K562 (cell line): Measurements from ENCODE around the gene TRPV5. TPM values are rescaled to one million over a fixed set of nuclear protein-coding genes. Genes with fewer than 3 reads are reported as not detected.

Experiments used
- ATAC-seq: fragments of 200-7000 bp; cut with Tn5 transposase; 3 replicates; pipeline ENCODE4 v1.9.1; 2020; ENCODE audit warnings: moderate library complexity
- BruUV-seq: library from RNA; stranded (reverse); fragments of 400-500 nt; replicated peaks from 2 replicates; lab custom pipeline; 2021; lab: Mats Ljungman, UMichigan
- CTCF ChIA-PET: fragments of 300-600 bp; formaldehyde crosslinking; extraction: SDS; loops from one replicate; lab custom pipeline; 2021; ENCODE audit warnings: low intra/inter-chr PET ratio; lab: Yijun Ruan, JAX
- POLR2A ChIA-PET: fragments of 300-600, 350-650 bp; sonication (Branson Sonifier 250); formaldehyde crosslinking; extraction: SDS; loops from one replicate; lab custom pipeline; 2021; ENCODE audit warnings: antibody characterized with exemption, inconsistent platforms; lab: Yijun Ruan, JAX
- DNase-seq, 4 experiments: peaks; one replicate each; pipeline versions ENCODE4 v3.0.0 to v3.0.0-alpha.2; 2011 to 2018; ENCODE audit warnings: low spot score in 3 of 4, mixed read lengths in 3 of 4; ENCODE audit errors: extremely low read depth in 1 of 4
- FAIRE-seq: peaks from 2 replicates; lab custom pipeline; 2011; peaks lifted over from hg19 to GRCh38; lab: Jason Lieb, UNC
- H2AFZ ChIP-seq: 2 replicates; pipeline ENCODE4 v1.6.0; 2011; ENCODE audit warnings: low read depth, low read length, control low read depth, inconsistent platforms
- H3K27ac ChIP-seq: fragments of 200-600 bp; 3 replicates; pipeline ENCODE4 v1.8.0; 2011; ENCODE audit warnings: low read depth, mild to moderate bottlenecking, control low read depth, inconsistent platforms, low read length, moderate library complexity, mixed read lengths; ENCODE audit errors: extremely low read depth
- H3K27me3 ChIP-seq, 2 experiments: fragments of 300-600 bp in 1 of 2; 2 replicates in 1 of 2; 3 replicates in 1 of 2; pipeline versions ENCODE4 v1.6.0 to v1.8.0; 2011; ENCODE audit warnings: inconsistent platforms in 2 of 2, low read length in 2 of 2, mild to moderate bottlenecking in 1 of 2, mixed read lengths in 1 of 2, moderate library complexity in 1 of 2; ENCODE audit not compliant: control insufficient read depth in 2 of 2, insufficient read depth in 2 of 2
- H3K36me3 ChIP-seq: fragments of 300-600 bp; 3 replicates; pipeline ENCODE4 v1.8.0; 2011; ENCODE audit warnings: mild to moderate bottlenecking, low read length, inconsistent platforms; ENCODE audit not compliant: control insufficient read depth, insufficient read depth
- H3K4me1 ChIP-seq, 2 experiments: fragments of 200-600 bp in 1 of 2; replicated peaks in 1 of 2; 2 replicates in 1 of 2; 3 replicates in 1 of 2; pipeline versions ENCODE4 v1.5.1 to v1.8.0; 2011; ENCODE audit warnings: inconsistent platforms in 2 of 2, low read length in 2 of 2, mild to moderate bottlenecking in 1 of 2, mixed read lengths in 1 of 2, moderate library complexity in 1 of 2; ENCODE audit not compliant: control insufficient read depth in 2 of 2, insufficient read depth in 2 of 2
- H3K4me2 ChIP-seq: 2 replicates; pipeline ENCODE4 v1.6.1; 2011; ENCODE audit warnings: low read length, control low read depth, inconsistent platforms, mixed read lengths; ENCODE audit not compliant: insufficient read depth
- H3K4me3 ChIP-seq: fragments of 200-600 bp; sonication (generic), shearing (Covaris generic); 2 replicates; pipeline ENCODE4 v1.5.1; 2016; ENCODE audit warnings: control low read depth, inconsistent platforms
- H3K79me2 ChIP-seq: fragments of 200-600 bp; 3 replicates; pipeline ENCODE4 v1.8.0; 2011; ENCODE audit warnings: low read length, inconsistent platforms; ENCODE audit not compliant: control insufficient read depth, insufficient read depth
- H3K9ac ChIP-seq, 2 experiments: 2 replicates each; pipeline versions ENCODE4 v1.6.0 to v1.6.1; 2011; ENCODE audit warnings: low read depth in 2 of 2, low read length in 2 of 2, control low read depth in 1 of 2, inconsistent platforms in 1 of 2, mild to moderate bottlenecking in 1 of 2, mixed read lengths in 1 of 2; ENCODE audit not compliant: insufficient read depth in 1 of 2
- H3K9me1 ChIP-seq: one replicate; pipeline ENCODE4 v1.6.0; 2011; ENCODE audit warnings: inconsistent platforms, mild to moderate bottlenecking, low read length, moderate library complexity; ENCODE audit not compliant: control insufficient read depth, insufficient read depth
- H3K9me3 ChIP-seq: replicated peaks from 2 replicates; pipeline ENCODE4 v1.5.1; 2011; ENCODE audit warnings: low read depth, low read length, inconsistent platforms; ENCODE audit not compliant: control insufficient read depth, insufficient read depth
- H4K20me1 ChIP-seq: replicated peaks from 2 replicates; pipeline ENCODE4 v1.6.1; 2011; ENCODE audit warnings: low read length, inconsistent platforms, mixed read lengths; ENCODE audit not compliant: control insufficient read depth, insufficient read depth
- AFF1 ChIP-seq, 2 experiments: fragments of 450-650 bp; IDR thresholded peaks; 2 replicates each; pipeline ENCODE4 v1.6.1; 2018; ENCODE audit warnings: mild to moderate bottlenecking in 2 of 2, low read depth in 1 of 2; ENCODE audit not compliant: partially characterized antibody in 2 of 2
- CTBP1 ChIP-seq: fragments of 450-650 bp; IDR thresholded peaks from 2 replicates; pipeline ENCODE4 v1.6.1; 2016; ENCODE audit warnings: borderline replicate concordance
- CXXC5 ChIP-seq: fragments of 250-450 bp; sonication (Bioruptor Pico); IDR thresholded peaks from 2 replicates; pipeline ENCODE4 v1.8.0; 2022; ENCODE audit warnings: inconsistent platforms, mild to moderate bottlenecking, moderate library complexity
- FOXK1 ChIP-seq: sonication (generic); formaldehyde crosslinking; IDR thresholded peaks from 2 replicates; pipeline ENCODE4 v1.8.0; 2022; ENCODE audit warnings: missing genetic modification reagents, mild to moderate bottlenecking, borderline replicate concordance
- RHOXF2B ChIP-seq: fragments of 250-450 bp; sonication (Bioruptor Pico); conservative IDR thresholded peaks from 2 replicates; pipeline ENCODE4 v1.5.1; 2021
- XRCC3 ChIP-seq: fragments of 450-650 bp; IDR thresholded peaks from 2 replicates; pipeline ENCODE4 v1.6.1; 2017; ENCODE audit warnings: mild to moderate bottlenecking, moderate library complexity
- in situ Hi-C: fragments of 300-500 bp; cut with MboI; formaldehyde crosslinking; loops from 4 replicates; pipeline ENCODE4 v1.15.0; 2018; ENCODE audit warnings: inconsistent platforms, mixed read lengths
- intact Hi-C: fragments of 100-400 bp; cut with micrococcal nuclease; formaldehyde crosslinking; loops from 2 replicates; pipeline ENCODE4 v1.14.2; 2022
- polyA plus RNA-seq, 8 experiments: library from polyadenylated mRNA; depleted of rRNA in 4 of 8; stranded (reverse) in 5 of 8; unstranded in 3 of 8; fragments of >200 nt; fragmentation: Nextera tagmentation in 2 of 8; fragmentation: Illumina TruSeq in 1 of 8; extraction: Ambion mirVana in 2 of 8; extraction: Trizol in 1 of 8; gene quantifications; 2 replicates each; pipeline versions ENCODE4 v1.2.1 to v1.2.3, GENCODE V29; 2011 to 2014; ENCODE audit warnings: inconsistent platforms in 1 of 8, missing spikeins in 1 of 8
- total RNA-seq, 7 experiments: library from RNA; depleted of rRNA in 6 of 7; stranded (reverse); fragments of >200 nt in 6 of 7; fragmentation: Illumina TruSeq in 2 of 7; extraction: Trizol in 2 of 7; gene quantifications; 2 replicates each; pipeline versions ENCODE4 v1.2.1 to v1.2.3, GENCODE V29; 2011 to 2021; ENCODE audit warnings: low replicate concordance in 1 of 7
- TF ChIP-seq, protein P1 (sequence below): fragments of 450-650 bp; IDR thresholded peaks from 2 replicates; pipeline ENCODE4 v1.6.1; 2016; ENCODE audit warnings: mild to moderate bottlenecking, moderate library complexity

Gene TRPV5
- total and polyA plus RNA-seq, 9 of the 15 experiments (the other 6 are each of a cell fraction or from before 2014, with no cell fraction given) = not detected

- CTCF ChIA-PET = no interaction called here
- H3K27ac ChIP-seq = no peak overlapping the region
- H3K9me1 ChIP-seq = no peaks in the 10 kb centered on the region
- no peaks in the 10 kb centered on the region for H3K79me2 ChIP-seq
- intact Hi-C loops = no loop called here
- H4K20me1 ChIP-seq = no peaks in the 10 kb centered on the region
- no peak for DNase-seq
- no peak overlapping the region for H2AFZ ChIP-seq
- H3K4me1 ChIP-seq = peaks cover under 1 to 2% of the 10 kb centered on the region in 2 experiments; a peak in 3 of 5 replicates
- H3K27me3 ChIP-seq = peaks cover 6 to 23% of the 10 kb centered on the region in 2 experiments; a peak in 4 of 5 replicates
- no peak overlapping the region for H3K4me2 ChIP-seq
- H3K9me3 ChIP-seq = 0 out of 2 replicates have a peak, but pooled peaks cover 3% of the 10 kb centered on the region
- TF ChIP-seq, protein P1, sequence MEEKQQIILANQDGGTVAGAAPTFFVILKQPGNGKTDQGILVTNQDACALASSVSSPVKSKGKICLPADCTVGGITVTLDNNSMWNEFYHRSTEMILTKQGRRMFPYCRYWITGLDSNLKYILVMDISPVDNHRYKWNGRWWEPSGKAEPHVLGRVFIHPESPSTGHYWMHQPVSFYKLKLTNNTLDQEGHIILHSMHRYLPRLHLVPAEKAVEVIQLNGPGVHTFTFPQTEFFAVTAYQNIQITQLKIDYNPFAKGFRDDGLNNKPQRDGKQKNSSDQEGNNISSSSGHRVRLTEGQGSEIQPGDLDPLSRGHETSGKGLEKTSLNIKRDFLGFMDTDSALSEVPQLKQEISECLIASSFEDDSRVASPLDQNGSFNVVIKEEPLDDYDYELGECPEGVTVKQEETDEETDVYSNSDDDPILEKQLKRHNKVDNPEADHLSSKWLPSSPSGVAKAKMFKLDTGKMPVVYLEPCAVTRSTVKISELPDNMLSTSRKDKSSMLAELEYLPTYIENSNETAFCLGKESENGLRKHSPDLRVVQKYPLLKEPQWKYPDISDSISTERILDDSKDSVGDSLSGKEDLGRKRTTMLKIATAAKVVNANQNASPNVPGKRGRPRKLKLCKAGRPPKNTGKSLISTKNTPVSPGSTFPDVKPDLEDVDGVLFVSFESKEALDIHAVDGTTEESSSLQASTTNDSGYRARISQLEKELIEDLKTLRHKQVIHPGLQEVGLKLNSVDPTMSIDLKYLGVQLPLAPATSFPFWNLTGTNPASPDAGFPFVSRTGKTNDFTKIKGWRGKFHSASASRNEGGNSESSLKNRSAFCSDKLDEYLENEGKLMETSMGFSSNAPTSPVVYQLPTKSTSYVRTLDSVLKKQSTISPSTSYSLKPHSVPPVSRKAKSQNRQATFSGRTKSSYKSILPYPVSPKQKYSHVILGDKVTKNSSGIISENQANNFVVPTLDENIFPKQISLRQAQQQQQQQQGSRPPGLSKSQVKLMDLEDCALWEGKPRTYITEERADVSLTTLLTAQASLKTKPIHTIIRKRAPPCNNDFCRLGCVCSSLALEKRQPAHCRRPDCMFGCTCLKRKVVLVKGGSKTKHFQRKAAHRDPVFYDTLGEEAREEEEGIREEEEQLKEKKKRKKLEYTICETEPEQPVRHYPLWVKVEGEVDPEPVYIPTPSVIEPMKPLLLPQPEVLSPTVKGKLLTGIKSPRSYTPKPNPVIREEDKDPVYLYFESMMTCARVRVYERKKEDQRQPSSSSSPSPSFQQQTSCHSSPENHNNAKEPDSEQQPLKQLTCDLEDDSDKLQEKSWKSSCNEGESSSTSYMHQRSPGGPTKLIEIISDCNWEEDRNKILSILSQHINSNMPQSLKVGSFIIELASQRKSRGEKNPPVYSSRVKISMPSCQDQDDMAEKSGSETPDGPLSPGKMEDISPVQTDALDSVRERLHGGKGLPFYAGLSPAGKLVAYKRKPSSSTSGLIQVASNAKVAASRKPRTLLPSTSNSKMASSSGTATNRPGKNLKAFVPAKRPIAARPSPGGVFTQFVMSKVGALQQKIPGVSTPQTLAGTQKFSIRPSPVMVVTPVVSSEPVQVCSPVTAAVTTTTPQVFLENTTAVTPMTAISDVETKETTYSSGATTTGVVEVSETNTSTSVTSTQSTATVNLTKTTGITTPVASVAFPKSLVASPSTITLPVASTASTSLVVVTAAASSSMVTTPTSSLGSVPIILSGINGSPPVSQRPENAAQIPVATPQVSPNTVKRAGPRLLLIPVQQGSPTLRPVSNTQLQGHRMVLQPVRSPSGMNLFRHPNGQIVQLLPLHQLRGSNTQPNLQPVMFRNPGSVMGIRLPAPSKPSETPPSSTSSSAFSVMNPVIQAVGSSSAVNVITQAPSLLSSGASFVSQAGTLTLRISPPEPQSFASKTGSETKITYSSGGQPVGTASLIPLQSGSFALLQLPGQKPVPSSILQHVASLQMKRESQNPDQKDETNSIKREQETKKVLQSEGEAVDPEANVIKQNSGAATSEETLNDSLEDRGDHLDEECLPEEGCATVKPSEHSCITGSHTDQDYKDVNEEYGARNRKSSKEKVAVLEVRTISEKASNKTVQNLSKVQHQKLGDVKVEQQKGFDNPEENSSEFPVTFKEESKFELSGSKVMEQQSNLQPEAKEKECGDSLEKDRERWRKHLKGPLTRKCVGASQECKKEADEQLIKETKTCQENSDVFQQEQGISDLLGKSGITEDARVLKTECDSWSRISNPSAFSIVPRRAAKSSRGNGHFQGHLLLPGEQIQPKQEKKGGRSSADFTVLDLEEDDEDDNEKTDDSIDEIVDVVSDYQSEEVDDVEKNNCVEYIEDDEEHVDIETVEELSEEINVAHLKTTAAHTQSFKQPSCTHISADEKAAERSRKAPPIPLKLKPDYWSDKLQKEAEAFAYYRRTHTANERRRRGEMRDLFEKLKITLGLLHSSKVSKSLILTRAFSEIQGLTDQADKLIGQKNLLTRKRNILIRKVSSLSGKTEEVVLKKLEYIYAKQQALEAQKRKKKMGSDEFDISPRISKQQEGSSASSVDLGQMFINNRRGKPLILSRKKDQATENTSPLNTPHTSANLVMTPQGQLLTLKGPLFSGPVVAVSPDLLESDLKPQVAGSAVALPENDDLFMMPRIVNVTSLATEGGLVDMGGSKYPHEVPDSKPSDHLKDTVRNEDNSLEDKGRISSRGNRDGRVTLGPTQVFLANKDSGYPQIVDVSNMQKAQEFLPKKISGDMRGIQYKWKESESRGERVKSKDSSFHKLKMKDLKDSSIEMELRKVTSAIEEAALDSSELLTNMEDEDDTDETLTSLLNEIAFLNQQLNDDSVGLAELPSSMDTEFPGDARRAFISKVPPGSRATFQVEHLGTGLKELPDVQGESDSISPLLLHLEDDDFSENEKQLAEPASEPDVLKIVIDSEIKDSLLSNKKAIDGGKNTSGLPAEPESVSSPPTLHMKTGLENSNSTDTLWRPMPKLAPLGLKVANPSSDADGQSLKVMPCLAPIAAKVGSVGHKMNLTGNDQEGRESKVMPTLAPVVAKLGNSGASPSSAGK = no peak
- TF ChIP-seq CTBP1 (no peak), AFF1 (IDR thresholded peaks at IDR 0.05; ENCODE audit: low read depth in 1 of 2, partially characterized antibody in 2 of 2) (no peak), XRCC3 (no peak), RHOXF2B (CRISPR knock-in tag) (no peak), FOXK1 (CRISPR knock-in tag) (no peak), CXXC5 (CRISPR knock-in tag) (no peak)
- TF ChIP-seq, all 486 proteins: peak for 0
- no TSS peak for BruUV-seq
- POLR2A ChIA-PET = interaction anchor here (0.8 kb wide), 1 partner anchor 16 kb away, joined by 4 read pairs; no protein-coding TSS in a partner anchor
- H3K4me3 ChIP-seq = no peak overlapping the region
- FAIRE-seq = no peak
- no peak overlapping the region for H3K9ac ChIP-seq
- no peak for ATAC-seq
- in situ Hi-C loops = no loop called here
- H3K36me3 ChIP-seq = no peaks in the 10 kb centered on the region
Observed at GRCh38 chr7:142904128-142904527, 29.4 kb downstream of the TRPV5 start.
